ENCODE data around the gene C2CD4D.

C2CD4D gene

GRCh38 chr1:151838222-151839081, 1.2 kb downstream of the C2CD4D start:
- Histone ChIP-seq H3K36me3 (ENCODE audit: control insufficient read depth, insufficient read depth, low read length) (no peaks in the 10 kb centered on the region), H3K27ac (ENCODE audit: low read depth, low read length) (no peak overlapping the region), H3K4me3 (ENCODE audit: low read length) (peak overlapping the region; percentile 65), H3K27me3 (ENCODE audit: control insufficient read depth, insufficient read depth, low read length) (peaks cover 10% of the 10 kb centered on the region), H3K4me1 (ENCODE audit: control insufficient read depth, insufficient read depth, low read length) (no peaks in the 10 kb centered on the region), H3K9ac (ENCODE audit: low read length) (no peak overlapping the region)

- H3K4me3 ChIP-seq (ENCODE audit: low read length) = peak overlapping the region; percentile 65
- no peaks in the 10 kb centered on the region for H3K36me3 ChIP-seq (ENCODE audit: control insufficient read depth, insufficient read depth, low read length)
- H3K27me3 ChIP-seq (ENCODE audit: control insufficient read depth, insufficient read depth, low read length) = peaks cover 10% of the 10 kb centered on the region
- H3K9ac ChIP-seq (ENCODE audit: low read length) = no peak overlapping the region
- H3K4me1 ChIP-seq (ENCODE audit: control insufficient read depth, insufficient read depth, low read length) = no peaks in the 10 kb centered on the region
- no peak overlapping the region for H3K27ac ChIP-seq (ENCODE audit: low read depth, low read length)
Measured at GRCh38 chr1:151837884-151838221, 1.8 kb downstream of the C2CD4D start.

GRCh38 chr1:151837197-151837596, 2.4 kb downstream of the C2CD4D start:
- no peak overlapping the region for H3K4me3 ChIP-seq (ENCODE audit: low read length)
- H3K4me1 ChIP-seq (ENCODE audit: control insufficient read depth, insufficient read depth, low read length) = no peaks in the 10 kb centered on the region
- no peaks in the 10 kb centered on the region for H3K36me3 ChIP-seq (ENCODE audit: control insufficient read depth, insufficient read depth, low read length)
- H3K27ac ChIP-seq (ENCODE audit: low read depth, low read length) = no peak overlapping the region
- no peak overlapping the region for H3K9ac ChIP-seq (ENCODE audit: low read length)
- H3K27me3 ChIP-seq (ENCODE audit: control insufficient read depth, insufficient read depth, low read length) = peaks cover 10% of the 10 kb centered on the region

DNA sequence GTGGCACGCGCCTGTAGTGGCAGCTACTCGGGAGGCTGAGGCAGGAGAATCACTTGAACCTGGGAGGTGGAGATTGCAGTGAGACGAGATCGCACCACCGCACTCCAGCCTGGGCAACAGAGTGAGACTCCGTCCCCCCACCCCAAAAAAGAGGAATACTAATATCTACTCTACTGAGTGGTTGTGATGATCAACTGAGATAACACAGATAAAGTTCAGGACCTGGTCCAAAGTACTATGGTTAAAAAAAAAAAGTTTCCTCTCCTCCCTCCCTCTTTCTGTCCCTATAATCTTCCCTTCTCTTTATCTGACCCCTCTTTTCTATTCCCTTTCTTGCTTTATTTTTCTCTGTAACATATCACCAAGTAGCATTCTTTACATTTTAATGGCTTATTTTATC, 4.0 kb downstream of the C2CD4D start:
- H3K27me3 ChIP-seq (ENCODE audit: control insufficient read depth, insufficient read depth, low read length) = peaks cover 12% of the 10 kb centered on the region
- no peak overlapping the region for H3K9ac ChIP-seq (ENCODE audit: low read length)
- no peaks in the 10 kb centered on the region for H3K36me3 ChIP-seq (ENCODE audit: control insufficient read depth, insufficient read depth, low read length)
- no peak overlapping the region for H3K27ac ChIP-seq (ENCODE audit: low read depth, low read length)
- no peaks in the 10 kb centered on the region for H3K4me1 ChIP-seq (ENCODE audit: control insufficient read depth, insufficient read depth, low read length)
- no peak overlapping the region for H3K4me3 ChIP-seq (ENCODE audit: low read length)

DNA sequence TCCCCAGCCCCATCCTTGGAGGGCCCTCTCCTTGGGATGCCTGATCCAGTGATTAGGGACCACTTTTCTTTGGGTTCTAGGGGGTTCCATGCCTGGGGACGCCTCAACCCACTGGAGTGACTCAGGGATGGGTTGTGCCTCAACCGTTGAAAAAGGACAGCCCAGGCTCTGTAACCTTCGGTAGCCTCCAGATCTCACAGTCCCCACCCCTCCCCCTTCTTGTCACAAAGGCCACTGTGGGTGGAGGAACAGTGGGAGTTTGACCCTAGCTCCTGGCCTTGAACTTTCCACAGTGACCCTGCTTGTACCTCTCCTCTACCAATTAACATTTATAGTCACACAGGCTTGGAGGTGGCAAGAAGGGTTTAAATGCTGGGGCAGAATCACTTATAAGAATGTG, 5.4 kb downstream of the C2CD4D start:
- Histone ChIP-seq H3K9ac (ENCODE audit: low read length) (no peak overlapping the region), H3K27ac (ENCODE audit: low read depth, low read length) (no peak overlapping the region), H3K4me1 (ENCODE audit: control insufficient read depth, insufficient read depth, low read length) (no peaks in the 10 kb centered on the region), H3K27me3 (ENCODE audit: control insufficient read depth, insufficient read depth, low read length) (peaks cover 7% of the 10 kb centered on the region), H3K4me3 (ENCODE audit: low read length) (no peak overlapping the region), H3K36me3 (ENCODE audit: control insufficient read depth, insufficient read depth, low read length) (no peaks in the 10 kb centered on the region)

GRCh38 chr1:151833172-151833900, 6.3 kb downstream of the C2CD4D start:
- no peak overlapping the region for H3K9ac ChIP-seq (ENCODE audit: low read length)
- no peaks in the 10 kb centered on the region for H3K4me1 ChIP-seq (ENCODE audit: control insufficient read depth, insufficient read depth, low read length)
- peaks cover 3% of the 10 kb centered on the region for H3K27me3 ChIP-seq (ENCODE audit: control insufficient read depth, insufficient read depth, low read length)
- no peak overlapping the region for H3K27ac ChIP-seq (ENCODE audit: low read depth, low read length)
- H3K4me3 ChIP-seq (ENCODE audit: low read length) = no peak overlapping the region
- no peaks in the 10 kb centered on the region for H3K36me3 ChIP-seq (ENCODE audit: control insufficient read depth, insufficient read depth, low read length)

GRCh38 chr1:151832318-151832980, 7.2 kb downstream of the C2CD4D start:
- Histone ChIP-seq H3K27me3 (ENCODE audit: control insufficient read depth, insufficient read depth, low read length) (peaks cover 3% of the 10 kb centered on the region), H3K36me3 (ENCODE audit: control insufficient read depth, insufficient read depth, low read length) (no peaks in the 10 kb centered on the region), H3K9ac (ENCODE audit: low read length) (no peak overlapping the region), H3K4me1 (ENCODE audit: control insufficient read depth, insufficient read depth, low read length) (no peaks in the 10 kb centered on the region), H3K4me3 (ENCODE audit: low read length) (no peak overlapping the region), H3K27ac (ENCODE audit: low read depth, low read length) (no peak overlapping the region)

DNA sequence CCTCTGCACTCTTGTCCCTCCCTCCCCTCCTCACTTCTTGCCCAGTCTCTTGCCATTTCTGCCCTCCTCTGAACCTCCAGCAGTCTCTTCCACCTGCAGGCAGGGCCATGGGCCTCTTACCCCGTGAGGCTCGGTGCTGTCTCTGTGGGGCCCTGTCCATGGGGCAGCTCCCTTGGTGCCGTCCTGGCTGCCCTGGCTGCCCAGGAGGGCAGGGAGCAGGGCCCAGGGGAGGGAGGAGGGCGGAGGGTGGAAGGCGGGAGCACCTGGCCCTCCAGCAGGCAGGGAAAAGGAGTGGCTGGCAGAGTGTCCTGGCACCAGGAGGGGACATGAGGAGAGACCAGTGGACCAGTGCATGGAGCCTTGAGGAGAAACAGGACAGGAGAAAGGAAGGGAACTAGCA, 8.0 kb downstream of the C2CD4D start, which contains the start of gene RORC:
Gene RORC, minus strand, starts transcription at position 198 of the 400 bp plus-strand sequence. Its CDS starts 38 bp downstream, at position 160.
- no peaks in the 10 kb centered on the region for H3K4me1 ChIP-seq (ENCODE audit: control insufficient read depth, insufficient read depth, low read length)
- no peaks in the 10 kb centered on the region for H3K36me3 ChIP-seq (ENCODE audit: control insufficient read depth, insufficient read depth, low read length)
- peak within 1 kb of the TSS; percentile 45 for H3K4me3 ChIP-seq (ENCODE audit: low read length)
- H3K27ac ChIP-seq (ENCODE audit: low read depth, low read length) = no peak within 1 kb of the TSS
- H3K27me3 ChIP-seq (ENCODE audit: control insufficient read depth, insufficient read depth, low read length) = peaks cover 3% of the 10 kb centered on the region
- peak within 1 kb of the TSS; percentile 12 for H3K9ac ChIP-seq (ENCODE audit: low read length)

DNA sequence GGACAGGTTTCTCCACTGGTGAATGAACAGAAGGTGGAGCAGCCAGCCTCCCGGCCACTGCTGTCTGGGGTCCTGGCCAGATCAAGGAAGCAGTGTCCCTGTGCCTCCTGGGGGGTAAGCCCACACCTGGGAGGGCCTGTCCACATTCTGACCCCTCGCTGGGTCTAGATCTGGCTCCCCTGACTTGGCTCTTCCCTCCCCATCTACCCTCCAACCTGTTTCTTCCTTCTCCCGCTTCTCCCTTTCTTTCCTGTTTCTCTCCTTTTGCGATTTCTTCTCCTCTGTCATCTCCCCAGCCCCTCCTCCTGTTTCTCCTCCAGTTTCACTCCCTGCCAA, 8.4 kb downstream of the C2CD4D start:
- Histone ChIP-seq H3K27ac (ENCODE audit: low read depth, low read length) (no peak overlapping the region), H3K27me3 (ENCODE audit: control insufficient read depth, insufficient read depth, low read length) (peaks cover 3% of the 10 kb centered on the region), H3K36me3 (ENCODE audit: control insufficient read depth, insufficient read depth, low read length) (no peaks in the 10 kb centered on the region), H3K4me3 (ENCODE audit: low read length) (peak overlapping the region; percentile 45), H3K9ac (ENCODE audit: low read length) (peak overlapping the region; percentile 12), H3K4me1 (ENCODE audit: control insufficient read depth, insufficient read depth, low read length) (no peaks in the 10 kb centered on the region)

DNA sequence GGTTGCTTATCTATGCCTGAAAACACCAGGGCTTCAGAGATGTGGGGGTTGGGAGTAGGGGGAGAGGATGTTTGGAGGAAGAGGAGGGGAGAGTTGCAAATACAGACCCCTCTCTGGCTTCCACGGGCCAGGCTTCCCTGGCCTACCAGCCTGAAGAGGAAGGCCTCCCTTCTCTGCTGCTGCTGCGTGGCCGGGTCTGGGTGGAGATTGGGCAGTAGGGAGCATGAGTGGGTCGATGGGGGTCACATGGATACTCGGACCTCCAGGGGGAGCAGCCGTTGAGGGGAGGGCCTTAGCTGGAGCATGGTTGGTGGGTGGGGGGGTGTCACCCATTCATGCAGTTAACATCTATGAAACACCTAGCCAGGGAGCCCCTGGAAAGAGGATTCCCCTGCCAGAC, 9.6 kb downstream of the C2CD4D start:
- Histone ChIP-seq H3K9ac (ENCODE audit: low read length) (no peak overlapping the region), H3K36me3 (ENCODE audit: control insufficient read depth, insufficient read depth, low read length) (no peaks in the 10 kb centered on the region), H3K4me1 (ENCODE audit: control insufficient read depth, insufficient read depth, low read length) (no peaks in the 10 kb centered on the region), H3K27me3 (ENCODE audit: control insufficient read depth, insufficient read depth, low read length) (peaks cover 3% of the 10 kb centered on the region), H3K4me3 (ENCODE audit: low read length) (no peak overlapping the region), H3K27ac (ENCODE audit: low read depth, low read length) (no peak overlapping the region)

- H3K4me1 ChIP-seq (ENCODE audit: control insufficient read depth, insufficient read depth, low read length) = no peaks in the 10 kb centered on the region
- H3K27me3 ChIP-seq (ENCODE audit: control insufficient read depth, insufficient read depth, low read length) = peaks cover 3% of the 10 kb centered on the region
- H3K27ac ChIP-seq (ENCODE audit: low read depth, low read length) = no peak overlapping the region
- H3K4me3 ChIP-seq (ENCODE audit: low read length) = no peak overlapping the region
- no peak overlapping the region for H3K9ac ChIP-seq (ENCODE audit: low read length)
- H3K36me3 ChIP-seq (ENCODE audit: control insufficient read depth, insufficient read depth, low read length) = no peaks in the 10 kb centered on the region
Measured at GRCh38 chr1:151829352-151830046, 10.1 kb downstream of the C2CD4D start.

GRCh38 chr1:151828921-151829320, 10.7 kb downstream of the C2CD4D start:
- H3K4me1 ChIP-seq (ENCODE audit: control insufficient read depth, insufficient read depth, low read length) = no peaks in the 10 kb centered on the region
- H3K9ac ChIP-seq (ENCODE audit: low read length) = no peak overlapping the region
- H3K36me3 ChIP-seq (ENCODE audit: control insufficient read depth, insufficient read depth, low read length) = no peaks in the 10 kb centered on the region
- H3K27me3 ChIP-seq (ENCODE audit: control insufficient read depth, insufficient read depth, low read length) = peaks cover 3% of the 10 kb centered on the region
- no peak overlapping the region for H3K27ac ChIP-seq (ENCODE audit: low read depth, low read length)
- H3K4me3 ChIP-seq (ENCODE audit: low read length) = no peak overlapping the region
